Caki2 (cell line): Measurements from ENCODE around the gene MTM1. TPM values are rescaled to one million over a fixed set of nuclear protein-coding genes. Genes with fewer than 3 reads are reported as not detected.

Experiments
- DNase-seq: peaks from one replicate; pipeline ENCODE4 v3.0.0-alpha.2; 2015; ENCODE audit warnings: low read depth
- in situ Hi-C: cut with HindIII; loops from 2 replicates; pipeline ENCODE4 v1.10.0; 2016; ENCODE audit warnings: low sequenced_read_pairs, low pct_unique_long_range_greater_than_20kb, mixed read lengths
- total RNA-seq: library from RNA; depleted of rRNA; stranded (reverse); fragments of >200 nt; shearing (Covaris generic); gene quantifications from 2 replicates; pipeline ENCODE4 v1.2.3, GENCODE V29; 2014; ENCODE audit warnings: low replicate concordance

MTM1 gene
- total RNA-seq, 1 experiment from 2014 or later: 5.1 TPM

- DNase-seq: peak; percentile 37
- in situ Hi-C loops: no loop called here
Observed at GRCh38 chrX:150547375-150548115, 20.9 kb upstream of the MTM1 start.

GRCh38 chrX:150548251-150548650 is 20.2 kb upstream of the MTM1 start:
- no peak for DNase-seq
- in situ Hi-C loops: no loop called here

- in situ Hi-C loops: no loop called here
- DNase-seq: no peak
Observed at GRCh38 chrX:150548684-150549083, 19.7 kb upstream of the MTM1 start.

DNA sequence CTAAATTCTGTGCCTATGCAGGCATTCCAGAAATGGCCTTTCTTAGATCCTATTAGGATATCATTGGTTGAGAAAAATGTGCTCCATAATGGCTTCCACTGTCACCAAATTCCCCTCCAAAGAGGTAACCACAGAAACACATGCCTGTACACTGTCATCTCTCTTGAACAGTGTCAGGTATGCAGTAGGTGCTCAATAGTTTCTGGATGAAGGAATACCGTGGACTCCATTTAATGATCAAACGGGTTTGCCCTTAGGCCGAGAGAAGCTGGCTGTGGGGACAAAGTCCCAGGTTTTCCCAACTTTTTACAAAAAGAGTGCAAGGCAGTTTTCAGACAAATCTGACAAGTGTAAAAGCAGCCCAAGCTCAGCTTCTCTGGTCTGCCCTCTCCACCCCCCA is 16.5 kb upstream of the MTM1 start:
- in situ Hi-C loops: no loop called here
- DNase-seq: no peak

- DNase-seq: no peak
- in situ Hi-C loops: no loop called here
Observed at GRCh38 chrX:150558424-150558823, 10.0 kb upstream of the MTM1 start.

GRCh38 chrX:150564838-150565237 is 3.6 kb upstream of the MTM1 start:
- no peak for DNase-seq
- in situ Hi-C loops: no loop called here

GRCh38 chrX:150565551-150565950 is 2.9 kb upstream of the MTM1 start:
- in situ Hi-C loops: no loop called here
- DNase-seq: no peak

DNA sequence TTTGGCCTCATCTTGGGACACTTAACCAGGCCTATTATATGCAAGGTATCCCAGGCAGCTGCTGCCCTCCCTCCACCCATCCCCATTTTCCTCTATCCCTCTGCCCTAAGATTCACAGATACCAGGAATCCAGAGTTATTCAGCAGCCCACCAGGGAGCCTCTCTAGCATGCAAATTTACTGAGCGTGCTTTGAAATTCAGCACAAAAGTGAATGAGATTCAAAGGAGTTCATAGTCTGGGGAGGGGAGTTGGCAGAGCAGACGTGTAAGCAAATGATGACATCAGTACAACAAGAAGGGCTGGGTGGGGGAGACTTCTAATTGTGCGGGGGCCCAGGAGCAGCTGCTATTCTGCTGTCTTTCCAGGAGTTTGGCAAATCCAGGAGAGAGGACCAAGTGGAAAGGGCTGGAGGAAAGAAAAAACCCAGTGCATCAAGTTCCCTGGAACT is 1.7 kb upstream of the MTM1 start:
- in situ Hi-C loops: no loop called here
- no peak for DNase-seq

GRCh38 chrX:150567645-150568319 is 639 bp upstream of the MTM1 start:
- in situ Hi-C loops: no loop called here
- DNase-seq: no peak

- no peak for DNase-seq
- in situ Hi-C loops: no loop called here
Observed at GRCh38 chrX:150569155-150569477, 695 bp downstream of the MTM1 start.

DNA sequence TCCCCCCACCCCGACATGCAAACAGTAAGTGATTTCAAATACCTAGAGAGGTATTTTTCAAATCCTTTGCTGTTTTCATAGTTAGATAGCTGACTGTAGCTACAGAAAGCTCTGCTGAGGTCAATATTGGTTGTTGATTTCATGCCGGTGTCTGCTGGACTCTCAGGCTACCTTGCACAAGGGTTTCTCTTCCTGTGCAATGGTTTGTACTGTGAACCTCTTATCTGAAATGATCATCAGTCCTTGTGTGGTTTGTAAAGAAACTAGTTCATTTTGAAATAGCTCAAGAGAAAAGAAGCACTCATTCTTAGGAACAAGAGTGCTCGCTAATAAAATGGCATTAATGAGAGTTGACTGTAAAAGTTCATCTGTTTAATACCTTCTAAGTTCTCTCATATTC is 2.1 kb downstream of the MTM1 start:
- in situ Hi-C loops: no loop called here
- DNase-seq: no peak

GRCh38 chrX:150572206-150572605 is 3.8 kb downstream of the MTM1 start:
- in situ Hi-C loops: no loop called here
- no peak for DNase-seq

GRCh38 chrX:150573106-150573505 is 4.7 kb downstream of the MTM1 start:
- DNase-seq: no peak
- in situ Hi-C loops: no loop called here

DNA sequence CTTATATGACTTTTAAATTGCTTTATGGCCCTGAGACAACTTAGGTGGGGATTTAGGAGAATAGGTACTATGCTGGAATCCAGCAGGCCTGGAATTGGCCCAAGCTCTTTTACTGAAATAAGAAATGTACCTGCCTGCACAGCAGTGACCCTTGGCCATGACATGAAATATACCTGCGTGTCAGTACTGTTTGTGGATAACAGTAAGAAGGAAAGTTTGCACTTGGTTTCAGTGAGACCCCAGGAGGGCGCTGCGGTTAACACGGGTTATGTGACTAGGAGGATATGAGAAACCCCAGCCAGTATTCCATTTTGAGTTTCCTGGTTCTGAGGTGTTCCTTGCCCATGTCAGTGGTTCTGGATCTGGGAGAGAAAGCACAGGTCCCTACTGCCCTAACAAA is 5.3 kb downstream of the MTM1 start:
- no peak for DNase-seq
- in situ Hi-C loops: no loop called here

DNA sequence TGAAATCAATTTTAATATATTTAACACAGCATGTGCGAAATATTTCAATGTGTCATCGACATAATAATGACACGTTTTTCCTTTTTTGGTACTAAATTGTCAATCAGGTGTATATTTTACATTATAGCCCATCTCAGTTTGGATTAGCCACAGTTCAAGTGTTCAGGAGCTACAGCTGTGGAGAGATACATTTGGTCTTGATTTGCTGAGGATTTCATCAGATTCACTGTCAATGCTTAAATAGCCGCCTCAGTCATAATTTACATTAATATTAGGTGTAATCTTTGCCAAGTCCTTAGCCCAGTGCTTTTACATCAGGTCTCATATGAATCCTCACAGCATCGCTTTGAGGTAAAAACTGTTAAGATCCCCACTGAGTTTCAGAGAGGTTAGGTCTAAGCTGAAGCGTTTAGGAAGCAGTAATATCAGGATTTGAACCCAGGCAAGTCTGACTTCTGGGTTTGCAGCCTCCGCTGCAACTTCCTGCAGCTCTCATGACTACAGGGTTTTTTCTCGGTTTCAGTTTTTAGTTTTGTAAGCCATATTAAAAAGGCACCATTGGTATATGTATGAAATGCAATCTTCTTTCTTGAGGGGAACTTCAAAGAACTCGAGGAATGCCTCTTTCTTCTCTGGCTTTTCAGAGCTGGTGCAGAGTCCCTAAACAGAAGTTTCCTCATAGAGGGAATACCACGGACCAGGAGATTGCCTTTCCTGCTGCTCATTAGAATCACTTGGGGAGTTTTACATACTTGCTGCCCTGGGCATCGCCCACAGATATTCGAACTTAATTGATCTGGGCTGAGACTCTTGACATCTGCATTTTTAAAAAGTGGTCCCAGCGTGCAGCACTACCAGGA is 6.4 kb downstream of the MTM1 start:
- in situ Hi-C loops: no loop called here
- DNase-seq: no peak

- in situ Hi-C loops: no loop called here
- DNase-seq: peak; percentile 69
Observed at GRCh38 chrX:150575419-150575814, 7.0 kb downstream of the MTM1 start.

DNA sequence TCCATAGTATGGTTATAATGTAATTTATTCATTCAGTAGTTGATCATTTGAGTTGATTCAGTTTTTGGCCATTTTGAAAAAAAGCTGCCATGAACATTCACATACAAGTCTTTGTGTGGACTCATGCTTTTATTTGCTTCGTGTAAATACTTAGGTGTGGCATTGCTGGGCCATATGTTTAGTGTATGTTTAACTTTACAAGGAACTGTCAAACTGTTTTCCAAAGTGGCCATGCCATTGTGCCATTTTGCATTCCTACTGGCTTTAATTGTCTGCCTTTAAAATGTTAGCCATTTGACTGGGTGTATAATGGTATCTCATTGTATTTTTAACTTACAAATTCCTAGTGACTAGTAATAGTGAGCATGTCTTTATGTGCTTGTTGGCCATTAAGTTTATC is 8.8 kb downstream of the MTM1 start:
- in situ Hi-C loops: no loop called here
- no peak for DNase-seq

- in situ Hi-C loops: no loop called here
- DNase-seq: peak; percentile 27
Observed at GRCh38 chrX:150581093-150581775, 12.8 kb downstream of the MTM1 start.
